ENCODE measurements around the gene STX3.
"Not testable (repeated sequence)": the region's sequence is repeated elsewhere in the genome, so short reads cannot be mapped to it uniquely, and the experiment has no call there.

Gene STX3

DNA sequence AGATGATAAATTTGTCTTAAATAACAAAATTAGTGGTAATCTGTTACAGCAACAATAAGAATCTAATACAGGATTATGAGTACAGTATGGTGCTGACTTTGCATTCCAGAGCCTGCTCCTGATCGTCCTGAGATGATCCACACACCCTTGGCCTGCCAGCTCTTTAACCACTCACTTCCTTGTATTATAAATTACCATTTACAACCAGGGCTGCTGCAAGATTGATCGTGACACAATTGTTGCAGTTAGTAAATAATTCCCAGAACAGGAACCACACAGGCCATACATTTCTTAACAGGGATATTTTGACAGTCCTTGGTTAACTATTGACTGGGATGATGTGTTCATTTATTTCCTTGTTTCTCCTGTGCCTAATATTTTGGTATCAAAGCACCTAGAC, 94.0 kb downstream of the STX3 start:
- in situ Hi-C loops (cut with HindIII; ENCODE audit: low sequenced_read_pairs) = no loop called here
- TF ChIP-seq, protein P1, sequence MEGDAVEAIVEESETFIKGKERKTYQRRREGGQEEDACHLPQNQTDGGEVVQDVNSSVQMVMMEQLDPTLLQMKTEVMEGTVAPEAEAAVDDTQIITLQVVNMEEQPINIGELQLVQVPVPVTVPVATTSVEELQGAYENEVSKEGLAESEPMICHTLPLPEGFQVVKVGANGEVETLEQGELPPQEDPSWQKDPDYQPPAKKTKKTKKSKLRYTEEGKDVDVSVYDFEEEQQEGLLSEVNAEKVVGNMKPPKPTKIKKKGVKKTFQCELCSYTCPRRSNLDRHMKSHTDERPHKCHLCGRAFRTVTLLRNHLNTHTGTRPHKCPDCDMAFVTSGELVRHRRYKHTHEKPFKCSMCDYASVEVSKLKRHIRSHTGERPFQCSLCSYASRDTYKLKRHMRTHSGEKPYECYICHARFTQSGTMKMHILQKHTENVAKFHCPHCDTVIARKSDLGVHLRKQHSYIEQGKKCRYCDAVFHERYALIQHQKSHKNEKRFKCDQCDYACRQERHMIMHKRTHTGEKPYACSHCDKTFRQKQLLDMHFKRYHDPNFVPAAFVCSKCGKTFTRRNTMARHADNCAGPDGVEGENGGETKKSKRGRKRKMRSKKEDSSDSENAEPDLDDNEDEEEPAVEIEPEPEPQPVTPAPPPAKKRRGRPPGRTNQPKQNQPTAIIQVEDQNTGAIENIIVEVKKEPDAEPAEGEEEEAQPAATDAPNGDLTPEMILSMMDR (IDR thresholded peaks at IDR 0.05; ENCODE audit: low read depth, low read length) = no peak
- no peak overlapping the region for H3K4me3 ChIP-seq (ENCODE audit: low read depth, low read length)
- no peak for DNase-seq (ENCODE audit: low read depth, low spot score)

DNA sequence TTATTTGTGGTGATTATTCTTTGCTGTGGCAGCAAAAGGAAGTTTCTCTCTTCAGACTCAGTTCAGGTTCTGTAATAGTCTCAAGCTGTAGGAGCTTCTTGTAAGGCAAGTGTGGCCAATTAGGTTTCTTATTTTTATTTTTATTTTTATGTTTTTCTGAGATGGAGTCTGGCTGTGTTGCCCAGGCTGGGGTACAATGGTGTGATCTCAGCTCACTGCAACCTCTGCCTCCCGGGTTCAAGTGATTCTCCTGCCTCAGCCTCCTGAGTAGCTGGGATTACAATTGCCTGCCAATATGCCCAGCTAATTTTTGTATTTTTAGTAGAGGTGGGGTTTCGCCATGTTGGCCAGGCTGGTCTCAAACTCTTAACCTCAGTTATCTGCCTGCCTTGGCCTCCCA, 94.4 kb downstream of the STX3 start:
- in situ Hi-C loops (cut with HindIII; ENCODE audit: low sequenced_read_pairs); H3K4me3 ChIP-seq (ENCODE audit: low read depth, low read length); DNase-seq (ENCODE audit: low read depth, low spot score): not testable (repeated sequence)

DNA sequence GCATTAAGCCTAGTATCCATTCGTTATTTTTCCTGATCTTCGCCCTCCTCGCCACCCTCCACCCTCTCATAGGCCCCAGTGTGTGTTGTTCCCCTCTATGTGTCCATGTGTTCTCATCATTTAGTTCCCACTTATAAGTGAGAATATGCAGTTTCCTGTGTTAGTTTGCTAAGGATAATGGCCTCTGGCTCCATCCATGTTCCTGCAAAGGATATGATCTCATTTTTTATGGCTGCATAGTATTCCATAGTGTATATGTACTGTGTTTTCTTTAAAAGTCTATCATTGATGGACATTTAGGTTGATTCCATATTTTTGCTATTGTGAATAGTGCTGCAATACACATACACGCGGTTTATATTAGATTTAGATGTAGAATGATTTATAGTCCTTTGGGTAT, 96.2 kb downstream of the STX3 start:
- H3K4me3 ChIP-seq (ENCODE audit: low read depth, low read length); DNase-seq (ENCODE audit: low read depth, low spot score); in situ Hi-C loops (cut with HindIII; ENCODE audit: low sequenced_read_pairs): not testable (repeated sequence)

DNA sequence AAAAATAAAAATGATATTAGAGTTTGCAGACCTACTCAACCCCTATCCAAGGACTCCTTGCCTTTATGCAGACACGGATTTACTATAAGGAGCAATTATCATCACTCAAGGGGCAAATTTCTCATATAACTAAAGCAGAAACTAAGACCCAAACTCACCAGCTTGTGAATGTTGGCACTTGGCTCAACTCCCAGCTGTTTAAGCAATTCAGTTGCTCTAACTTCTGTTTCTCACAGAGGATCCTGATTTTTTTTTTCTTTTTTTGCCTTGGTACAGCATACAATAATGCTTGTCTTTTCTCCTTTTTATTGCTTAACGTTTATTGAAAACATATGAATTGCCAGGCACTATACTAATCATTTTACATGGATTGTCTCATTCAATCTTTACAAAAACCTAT, 99.7 kb downstream of the STX3 start:
- in situ Hi-C loops (cut with HindIII; ENCODE audit: low sequenced_read_pairs) = no loop called here
- TF ChIP-seq, protein P1 (IDR thresholded peaks at IDR 0.05; ENCODE audit: low read depth, low read length) = no peak
- H3K4me3 ChIP-seq (ENCODE audit: low read depth, low read length) = no peak overlapping the region
- no peak for DNase-seq (ENCODE audit: low read depth, low spot score)
